ENCODE results near the gene UNC45B. TPM values are rescaled to one million over a fixed set of nuclear protein-coding genes. Genes with fewer than 3 reads are reported as not detected.
"Not testable (repeated sequence)": the region's sequence is repeated elsewhere in the genome, so short reads cannot be mapped to it uniquely, and the experiment has no call there.

UNC45B gene
- under 0.01 TPM for total RNA-seq

GRCh38 chr17:35147375-35147905 is at the start of gene UNC45B:
TSS of gene UNC45B (plus strand) at chr17:35147817. CDS start at chr17:35148264, 447 bp downstream.
- no peak for FAIRE-seq

GRCh38 chr17:35099908-35100307 is 47.7 kb upstream of the UNC45B start:
- FAIRE-seq: no peak
- DNase-seq (ENCODE audit: low spot score in 2 of 2): no peak

More at GRCh38 chr17:35147375-35147905, at the start of gene UNC45B:
- no peak for DNase-seq (ENCODE audit: low spot score in 2 of 2)

GRCh38 chr17:35101036-35101435 is 46.6 kb upstream of the UNC45B start:
- DNase-seq (ENCODE audit: low spot score in 2 of 2) (no peak), FAIRE-seq (no peak)

- no peak for FAIRE-seq
- no peak for DNase-seq (ENCODE audit: low spot score in 2 of 2)
Measured at GRCh38 chr17:35101725-35102124, 45.9 kb upstream of the UNC45B start.

GRCh38 chr17:35103271-35103670 is 44.3 kb upstream of the UNC45B start:
- DNase-seq (ENCODE audit: low spot score in 2 of 2): no peak
- no peak for FAIRE-seq

GRCh38 chr17:35104844-35105450 is 42.7 kb upstream of the UNC45B start:
- DNase-seq (ENCODE audit: low spot score in 2 of 2) (no peak), FAIRE-seq (no peak)

- FAIRE-seq; DNase-seq (ENCODE audit: low spot score in 2 of 2): not testable (repeated sequence)
Measured at GRCh38 chr17:35110791-35111190, 36.8 kb upstream of the UNC45B start.

- FAIRE-seq: no peak
- no peak for DNase-seq (ENCODE audit: low spot score in 2 of 2)
Measured at GRCh38 chr17:35116845-35117244, 30.8 kb upstream of the UNC45B start.

GRCh38 chr17:35117984-35118383 is 29.6 kb upstream of the UNC45B start:
- DNase-seq (ENCODE audit: low spot score in 2 of 2) (peak in 1 of 2 donors; percentile 29), FAIRE-seq (no peak)

- FAIRE-seq (no peak), DNase-seq (ENCODE audit: low spot score in 2 of 2) (peak; percentile 89 to 91)
Measured at GRCh38 chr17:35119370-35120165, 28.0 kb upstream of the UNC45B start, which contains the start of gene RAD51D. TSS of gene RAD51D (minus strand) at chr17:35119860. CDS start at chr17:35119613, 247 bp downstream.

GRCh38 chr17:35121315-35121714 is 26.3 kb upstream of the UNC45B start, which contains the start of gene FNDC8:
TSS of gene FNDC8 (plus strand) at chr17:35121615. CDS start at chr17:35121694, 79 bp downstream.
- no peak for FAIRE-seq
- no peak for DNase-seq (ENCODE audit: low spot score in 2 of 2)

GRCh38 chr17:35127751-35128514 is 19.7 kb upstream of the UNC45B start:
- FAIRE-seq (no peak), DNase-seq (ENCODE audit: low spot score in 2 of 2) (no peak)

- FAIRE-seq (no peak), DNase-seq (ENCODE audit: low spot score in 2 of 2) (no peak)
Measured at GRCh38 chr17:35129154-35129972, 18.3 kb upstream of the UNC45B start.

GRCh38 chr17:35129973-35130351 is 17.7 kb upstream of the UNC45B start:
- DNase-seq (ENCODE audit: low spot score in 2 of 2) (no peak), FAIRE-seq (no peak)

GRCh38 chr17:35130392-35130791 is 17.2 kb upstream of the UNC45B start:
- no peak for DNase-seq (ENCODE audit: low spot score in 2 of 2)
- FAIRE-seq: no peak

GRCh38 chr17:35132099-35132498 is 15.5 kb upstream of the UNC45B start:
- FAIRE-seq (no peak), DNase-seq (ENCODE audit: low spot score in 2 of 2) (no peak)

GRCh38 chr17:35132816-35133550 is 14.6 kb upstream of the UNC45B start:
- DNase-seq (ENCODE audit: low spot score in 2 of 2) (no peak), FAIRE-seq (no peak)

GRCh38 chr17:35135322-35135721 is 12.3 kb upstream of the UNC45B start:
- FAIRE-seq (no peak), DNase-seq (ENCODE audit: low spot score in 2 of 2) (no peak)

- DNase-seq (ENCODE audit: low spot score in 2 of 2): no peak
- no peak for FAIRE-seq
Measured at GRCh38 chr17:35138218-35138617, 9.4 kb upstream of the UNC45B start.

Data from frontal cortex (tissue), 4 donors.